ENCODE measurements around the gene HSD3B7. TPM values are rescaled to one million over a fixed set of nuclear protein-coding genes. Genes with fewer than 3 reads are reported as not detected.

Gene HSD3B7
- total and polyA plus RNA-seq, 2 of the 8 experiments (the other 6 are each of a cell fraction or from before 2014, with no cell fraction given) = 2.9 to 6.6 TPM

DNA sequence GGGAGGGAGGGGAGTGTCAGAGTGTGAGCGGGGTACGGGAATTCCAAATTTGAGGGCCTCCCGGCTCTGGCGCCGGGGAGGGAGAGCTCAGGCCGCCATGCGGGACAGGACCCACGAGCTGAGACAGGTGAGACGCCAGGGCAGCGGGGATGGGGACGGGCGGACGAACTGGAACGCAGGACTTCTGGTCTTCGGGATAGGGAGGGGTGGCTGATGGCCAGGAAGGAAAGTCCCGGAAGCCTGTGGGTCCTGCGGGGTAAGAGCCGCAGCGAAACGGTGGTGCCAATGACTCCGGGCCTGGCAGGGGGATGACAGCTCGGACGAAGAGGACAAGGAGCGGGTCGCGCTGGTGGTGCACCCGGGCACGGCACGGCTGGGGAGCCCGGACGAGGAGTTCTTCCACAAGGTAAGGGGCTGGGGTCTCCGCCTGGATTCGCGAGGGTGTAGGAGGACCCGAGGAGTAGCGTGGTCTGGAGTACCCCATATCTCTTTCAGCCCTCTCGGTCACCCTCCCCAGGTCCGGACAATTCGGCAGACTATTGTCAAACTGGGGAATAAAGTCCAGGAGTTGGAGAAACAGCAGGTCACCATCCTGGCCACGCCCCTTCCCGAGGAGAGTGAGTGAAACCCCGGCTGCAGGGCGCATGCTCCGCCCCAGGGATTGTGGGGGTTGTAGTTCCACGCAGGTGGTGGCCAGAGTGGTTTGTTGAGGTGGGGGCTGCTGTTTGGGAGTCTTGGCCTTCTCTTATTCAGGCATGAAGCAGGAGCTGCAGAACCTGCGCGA is 48.9 kb downstream of the HSD3B7 start (continued):
- no peak for TF ChIP-seq KDM1A (IDR thresholded peaks at IDR 0.05; ENCODE audit: borderline replicate concordance, low read length)
- peak; percentile 78 for TF ChIP-seq MAX (IDR thresholded peaks at IDR 0.05)
- TF ChIP-seq SIN3A (conservative IDR thresholded peaks at IDR 0.05 in 1 of 2, IDR thresholded peaks at IDR 0.05 in 1 of 2; ENCODE audit: low read depth in 1 of 2, low read length in 2 of 2) = peak; percentile 69 to 90; a peak in 2 of 4 replicates
- TF ChIP-seq NRF1 (IDR thresholded peaks at IDR 0.05; ENCODE audit: low read depth, low read length) = peak; percentile 88
- TF ChIP-seq RBBP5 (IDR thresholded peaks at IDR 0.05; ENCODE audit: borderline replicate concordance, low read depth, low read length) = no peak
- peak; percentile 37 for TF ChIP-seq ASH2L (IDR thresholded peaks at IDR 0.05; ENCODE audit: low read length)
- TF ChIP-seq GABPA (IDR thresholded peaks at IDR 0.05; ENCODE audit: borderline replicate concordance, insufficient read depth, low read length) = no peak

All from H1 (cell line).